Renal cortex interstitium (tissue), 11 donors: ENCODE data around the gene LSM10. TPM values are rescaled to one million over a fixed set of nuclear protein-coding genes. Genes with fewer than 3 reads are reported as not detected.

Experiments
- DNase-seq, 11 donors: peaks; one replicate each; pipeline ENCODE4 v3.0.0-alpha.2; 2013; ENCODE audit warnings: low read depth in 9 of 11, low spot score in 4 of 11; ENCODE audit errors: extremely low read depth in 1 of 11
- polyA plus RNA-seq, 3 donors: library from polyadenylated mRNA; unstranded; fragments of 120-200 nt; gene quantifications; one replicate each; pipeline ENCODE4 v1.2.1, GENCODE V29; 2013; ENCODE audit not compliant: insufficient read length in 3 of 3

LSM10 gene
- polyA plus RNA-seq, 3 donors: 22.1 to 28.7 (median 24.3) TPM

- no peak for DNase-seq
Measured at GRCh38 chr1:36419140-36419539, 21.4 kb upstream of the LSM10 start.

DNA sequence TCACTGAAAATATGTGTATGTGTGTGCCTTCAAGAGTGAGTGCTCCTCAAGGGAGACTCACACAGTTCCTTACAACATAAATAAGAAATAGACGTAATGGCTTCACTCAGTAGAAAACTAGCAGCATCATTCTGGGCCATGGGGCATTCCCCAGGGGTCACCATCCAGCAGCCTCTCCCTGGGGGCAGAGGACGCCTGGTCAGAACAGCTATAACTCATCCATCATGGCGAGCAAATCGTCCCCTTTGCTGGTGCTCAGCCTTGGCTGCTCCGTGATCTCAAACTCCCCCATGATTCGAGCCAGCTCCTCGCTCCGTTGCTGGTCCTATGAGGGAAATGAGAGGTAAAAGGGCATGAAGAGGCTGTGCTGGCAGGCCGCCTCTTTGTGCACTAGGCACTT, 20.2 kb upstream of the LSM10 start:
- no peak for DNase-seq

GRCh38 chr1:36415661-36416326, 18.1 kb upstream of the LSM10 start:
- DNase-seq: no peak

DNA sequence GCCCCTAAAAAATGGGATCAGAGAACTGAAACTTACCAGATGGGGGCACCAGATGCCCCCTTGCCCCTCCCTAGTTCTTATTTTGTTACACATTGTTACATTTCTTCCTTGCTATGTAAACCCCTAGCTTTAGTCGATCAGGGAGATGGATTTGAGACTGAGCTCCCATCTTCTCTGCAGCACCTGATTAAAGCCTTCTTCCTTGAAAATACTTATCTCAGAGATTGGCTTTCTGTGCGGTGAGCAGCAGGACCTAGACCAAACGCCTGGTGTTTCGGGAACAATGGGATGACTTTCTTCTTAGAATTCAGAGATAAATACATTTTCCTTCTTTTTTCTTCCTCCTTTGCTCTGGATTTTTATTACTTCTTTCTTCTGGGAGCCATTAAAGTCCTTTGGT, 16.7 kb upstream of the LSM10 start:
- DNase-seq: no peak

- no peak for DNase-seq
Measured at GRCh38 chr1:36411674-36412648, 14.3 kb upstream of the LSM10 start.

DNA sequence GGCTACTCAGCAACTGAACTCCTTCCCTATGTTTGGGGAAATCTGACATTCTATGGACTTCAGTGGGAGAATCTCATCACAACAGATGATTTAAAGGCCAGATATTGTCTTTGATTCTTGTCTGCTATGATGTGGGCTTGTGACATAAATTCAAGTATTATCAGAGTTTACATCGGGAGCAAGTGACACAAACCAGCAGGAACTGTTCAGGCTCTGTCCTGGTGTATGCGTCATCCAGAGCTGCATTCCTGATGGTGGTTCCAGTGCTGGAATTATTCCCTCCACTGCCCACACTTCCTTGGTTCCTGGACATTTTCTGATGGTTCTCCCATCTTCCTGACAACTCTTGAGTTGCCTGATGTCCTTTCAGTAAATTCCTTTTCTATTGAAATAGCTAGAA, 10.8 kb upstream of the LSM10 start:
- DNase-seq: no peak

GRCh38 chr1:36406440-36406839, 8.7 kb upstream of the LSM10 start:
- DNase-seq: no peak

- DNase-seq: no peak
Measured at GRCh38 chr1:36402504-36402890, 4.8 kb upstream of the LSM10 start.

- DNase-seq: no peak
Measured at GRCh38 chr1:36401602-36402503, 4.1 kb upstream of the LSM10 start.

GRCh38 chr1:36400825-36401601, 3.3 kb upstream of the LSM10 start:
- DNase-seq: no peak

DNA sequence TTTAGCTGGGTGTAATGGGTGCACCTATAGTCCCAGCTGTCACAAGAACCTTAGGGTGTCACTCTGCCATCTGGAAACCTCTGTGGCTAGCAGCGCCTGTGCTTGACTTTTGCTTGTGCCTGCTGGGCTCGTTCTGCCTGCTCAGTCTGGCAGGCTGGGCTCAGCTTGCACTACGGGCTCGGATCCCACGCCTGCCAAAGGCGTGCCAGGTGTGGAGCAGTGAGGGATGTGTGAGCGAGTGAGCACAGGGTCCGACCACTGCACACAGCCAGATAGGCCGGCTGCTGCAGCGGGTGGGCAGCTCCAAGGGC, 2.8 kb upstream of the LSM10 start:
- no peak for DNase-seq

DNA sequence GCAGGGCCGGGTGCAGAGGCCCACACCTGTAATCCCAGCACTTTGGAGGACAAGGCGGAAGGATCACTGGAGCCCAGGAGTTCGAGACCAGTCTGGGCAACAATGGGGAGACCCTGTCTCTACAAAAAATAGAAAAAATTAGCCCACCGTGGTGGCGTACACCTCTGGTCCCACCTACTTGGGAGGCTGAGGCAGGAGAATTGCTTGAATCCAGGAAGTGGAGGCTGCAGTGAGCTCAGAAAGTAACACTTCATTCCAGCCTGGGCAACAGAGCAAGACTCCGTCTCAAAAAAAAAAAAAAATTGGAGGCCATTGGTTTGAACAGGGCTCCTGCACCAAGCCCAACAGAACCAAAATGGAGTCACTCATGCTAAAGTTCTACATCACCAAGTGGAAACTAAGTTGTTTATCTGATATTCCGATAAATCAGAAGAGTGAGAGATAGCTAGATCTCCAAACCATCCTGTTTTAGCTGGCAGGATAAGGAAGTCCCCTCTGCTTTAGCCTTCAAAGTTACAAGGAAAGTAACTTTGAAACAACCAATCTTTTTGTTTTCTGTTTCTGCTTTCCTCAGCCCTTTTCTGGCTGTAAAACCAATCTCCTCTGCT, 766 bp upstream of the LSM10 start:
- no peak for DNase-seq

- no peak for DNase-seq
Measured at GRCh38 chr1:36397083-36397377, 678 bp downstream of the LSM10 start.

DNA sequence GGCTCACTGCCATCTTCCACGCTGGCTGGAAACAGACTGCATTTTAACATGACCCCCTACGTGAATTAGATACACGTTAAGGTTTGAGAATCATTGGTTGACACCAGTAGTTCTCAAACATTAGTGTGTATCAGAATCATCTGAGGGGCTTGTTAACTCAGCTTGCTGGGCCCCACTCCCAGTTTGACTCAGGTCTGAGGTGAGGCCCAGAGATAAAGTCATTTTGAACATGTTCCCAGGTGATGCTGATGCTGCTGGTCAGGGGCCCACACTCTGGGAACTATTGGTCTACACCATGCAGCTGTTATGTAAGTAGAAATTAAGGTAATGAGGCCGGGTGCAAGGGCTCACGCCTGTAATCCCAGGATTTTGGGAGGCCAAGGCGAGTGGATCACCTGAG, 1.3 kb downstream of the LSM10 start:
- no peak for DNase-seq

DNA sequence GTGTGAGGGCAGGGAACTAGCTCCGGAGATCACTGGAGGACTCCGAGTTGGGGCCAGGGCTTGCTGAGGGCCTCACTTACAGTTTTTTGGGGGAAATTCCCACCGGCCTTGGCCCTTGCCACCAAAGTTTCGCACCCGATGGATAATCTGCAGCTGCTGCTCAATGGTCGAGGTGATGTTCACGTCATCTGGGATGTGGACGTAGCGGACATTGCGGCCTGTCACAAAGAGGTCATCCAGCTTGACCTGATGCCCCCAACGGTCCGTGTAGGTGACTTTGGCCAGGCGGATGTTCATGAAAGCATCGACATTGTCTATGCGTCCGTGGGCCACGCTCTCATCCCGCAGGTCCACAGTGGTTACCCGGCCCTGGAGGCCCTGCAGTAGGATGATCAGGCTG, 4.0 kb downstream of the LSM10 start:
- no peak for DNase-seq

GRCh38 chr1:36392836-36393235, 4.9 kb downstream of the LSM10 start:
- DNase-seq: no peak

DNA sequence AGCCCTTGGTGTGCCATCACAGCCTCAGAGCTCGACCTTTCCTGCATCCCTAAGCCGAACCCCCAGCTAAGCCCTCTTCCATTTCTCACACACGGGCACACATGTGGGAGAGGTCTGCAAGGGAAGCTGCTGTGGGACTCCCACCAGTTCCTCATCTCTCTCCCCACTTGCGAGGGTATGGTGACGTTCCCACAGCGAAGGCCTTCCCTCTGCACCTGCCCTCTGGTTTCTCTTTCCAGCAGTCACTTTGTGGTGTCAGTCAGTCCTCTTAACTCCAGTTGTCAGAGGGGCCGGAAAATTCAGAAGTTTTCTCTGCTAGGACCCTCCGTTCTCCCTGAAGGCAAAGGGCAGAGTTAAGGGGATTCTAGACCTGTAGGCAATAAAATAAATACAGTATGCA, 6.4 kb downstream of the LSM10 start:
- DNase-seq: no peak

GRCh38 chr1:36390411-36390810, 7.3 kb downstream of the LSM10 start:
- no peak for DNase-seq

DNA sequence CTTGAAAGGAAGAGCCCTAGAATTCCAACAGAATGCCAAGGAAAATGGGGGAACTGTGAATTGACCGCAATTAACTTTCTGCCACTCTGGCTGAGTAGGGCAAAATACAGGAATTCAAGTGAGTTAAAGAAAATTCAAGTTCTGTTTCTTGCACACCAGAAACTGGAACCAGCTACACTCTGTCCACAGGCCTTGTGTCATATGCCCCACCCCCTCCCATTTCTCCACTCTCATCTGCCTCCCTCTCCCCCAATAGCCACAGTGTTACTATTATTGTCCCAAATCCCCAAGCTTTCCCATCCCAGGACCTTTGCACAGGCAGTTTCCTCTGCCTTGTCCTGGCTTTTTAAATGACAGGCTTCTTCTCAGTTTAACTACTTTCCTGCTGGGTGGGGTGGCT, 7.7 kb downstream of the LSM10 start:
- no peak for DNase-seq
